Measurements from ENCODE around the gene FRMD4A. TPM values are rescaled to one million over a fixed set of nuclear protein-coding genes. Genes with fewer than 3 reads are reported as not detected.

FRMD4A gene
- total RNA-seq, 2 donors from 2014 or later: 8.6 to 10.2 TPM

- TF ChIP-seq CTCF (IDR thresholded peaks at IDR 0.05): no peak
- no peaks in the 10 kb centered on the region for H3K36me3 ChIP-seq
- no peak overlapping the region for H3K27ac ChIP-seq
- H3K4me1 ChIP-seq: no peaks in the 10 kb centered on the region
- no peak overlapping the region for H3K4me3 ChIP-seq
- DNase-seq: no peak
- H3K9ac ChIP-seq (ENCODE audit: low read depth in 2 of 2, low read length in 2 of 2): no peak overlapping the region
- H3K9me3 ChIP-seq: no peaks in the 10 kb centered on the region
- H3K27me3 ChIP-seq: no peaks in the 10 kb centered on the region
- intact Hi-C loops (cut with DNase I): no loop called here
Observed at GRCh38 chr10:14306190-14306589, 24.5 kb downstream of the FRMD4A start.

GRCh38 chr10:14304046-14304445 is 26.7 kb downstream of the FRMD4A start:
- H3K9ac ChIP-seq (ENCODE audit: low read depth in 2 of 2, low read length in 2 of 2): no peak overlapping the region
- intact Hi-C loops (cut with DNase I): no loop called here

GRCh38 chr10:14302035-14302434 is 28.7 kb downstream of the FRMD4A start:
- TF ChIP-seq CTCF (IDR thresholded peaks at IDR 0.05): no peak
- H3K9ac ChIP-seq (ENCODE audit: low read depth in 2 of 2, low read length in 2 of 2): no peak overlapping the region
- no peaks in the 10 kb centered on the region for H3K36me3 ChIP-seq
- no peak overlapping the region for H3K27ac ChIP-seq
- H3K9me3 ChIP-seq: no peaks in the 10 kb centered on the region
- intact Hi-C loops (cut with DNase I): no loop called here
- no peak overlapping the region for H3K4me3 ChIP-seq
- H3K4me1 ChIP-seq: no peaks in the 10 kb centered on the region
- DNase-seq: no peak
- no peaks in the 10 kb centered on the region for H3K27me3 ChIP-seq

More at GRCh38 chr10:14304046-14304445, 26.7 kb downstream of the FRMD4A start:
- H3K27ac ChIP-seq: no peak overlapping the region
- H3K9me3 ChIP-seq: no peaks in the 10 kb centered on the region
- no peak for TF ChIP-seq CTCF (IDR thresholded peaks at IDR 0.05)
- H3K27me3 ChIP-seq: no peaks in the 10 kb centered on the region
- no peak overlapping the region for H3K4me3 ChIP-seq
- H3K4me1 ChIP-seq: no peaks in the 10 kb centered on the region
- DNase-seq: no peak
- no peaks in the 10 kb centered on the region for H3K36me3 ChIP-seq

GRCh38 chr10:14299556-14299955 is 31.2 kb downstream of the FRMD4A start:
- no peak for TF ChIP-seq CTCF (IDR thresholded peaks at IDR 0.05)
- no peak overlapping the region for H3K9ac ChIP-seq (ENCODE audit: low read depth in 2 of 2, low read length in 2 of 2)
- no peaks in the 10 kb centered on the region for H3K4me1 ChIP-seq
- H3K4me3 ChIP-seq: no peak overlapping the region
- no peaks in the 10 kb centered on the region for H3K9me3 ChIP-seq
- no peaks in the 10 kb centered on the region for H3K27me3 ChIP-seq
- no peak for DNase-seq
- H3K27ac ChIP-seq: no peak overlapping the region
- H3K36me3 ChIP-seq: no peaks in the 10 kb centered on the region
- intact Hi-C loops (cut with DNase I): no loop called here

- no peaks in the 10 kb centered on the region for H3K36me3 ChIP-seq
- no peak for DNase-seq
- no peaks in the 10 kb centered on the region for H3K4me1 ChIP-seq
- no peak overlapping the region for H3K4me3 ChIP-seq
- H3K9me3 ChIP-seq: no peaks in the 10 kb centered on the region
- H3K27me3 ChIP-seq: no peaks in the 10 kb centered on the region
- intact Hi-C loops (cut with DNase I): no loop called here
- TF ChIP-seq CTCF (IDR thresholded peaks at IDR 0.05): no peak
- no peak overlapping the region for H3K27ac ChIP-seq
- no peak overlapping the region for H3K9ac ChIP-seq (ENCODE audit: low read depth in 2 of 2, low read length in 2 of 2)
Observed at GRCh38 chr10:14296065-14296709, 34.5 kb downstream of the FRMD4A start.
